Bone marrow (tissue), 2 donors: ENCODE measurements around the gene MX1.

Experiments
- DNase-seq, 2 donors: peaks; one replicate each; lab custom pipeline; 2025; lab: John Stamatoyannopoulos, UW

MX1 gene

DNA sequence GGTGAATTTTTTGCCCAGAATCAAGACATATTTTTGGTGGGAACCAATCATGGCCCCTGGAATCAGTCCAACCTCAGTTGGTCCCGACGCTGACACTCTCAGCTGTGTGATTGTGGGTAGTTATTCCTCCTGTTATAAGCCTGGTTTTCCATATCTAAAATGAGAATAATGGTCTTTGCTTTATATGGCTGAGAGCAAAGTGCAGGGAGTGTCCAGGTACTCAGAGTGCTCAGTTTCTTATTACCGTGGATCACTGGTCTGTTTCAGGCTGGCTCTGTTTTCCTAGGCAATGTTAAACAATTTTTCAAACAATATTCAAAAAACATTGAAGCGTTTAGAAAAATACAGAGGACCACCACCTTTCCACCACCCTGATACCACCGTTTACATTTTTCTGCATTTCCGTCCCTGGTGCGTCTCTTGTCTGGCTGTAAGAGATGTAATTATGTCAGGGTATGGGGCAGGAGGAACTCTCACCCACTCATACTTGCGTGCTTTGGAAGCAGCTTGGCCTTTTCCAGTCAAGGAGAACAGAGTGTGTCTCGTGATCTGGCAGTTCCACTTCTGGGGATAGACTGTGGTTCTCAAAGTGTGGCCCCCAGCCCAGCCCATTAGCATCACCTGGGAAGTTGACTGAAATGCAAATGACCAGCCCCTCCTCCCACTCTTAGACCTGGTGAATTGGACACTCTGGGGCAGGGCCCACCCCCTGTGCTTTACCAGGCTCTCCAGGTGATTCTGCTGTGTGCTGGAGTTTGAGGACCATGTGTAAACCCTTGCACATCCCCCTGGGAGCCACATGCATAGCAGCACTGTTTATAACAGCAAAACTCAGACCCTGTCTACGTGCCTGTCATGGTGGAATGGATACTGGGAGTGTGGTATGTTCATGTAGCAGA, 6.8 kb downstream of the MX1 start:
- no peak for DNase-seq

DNA sequence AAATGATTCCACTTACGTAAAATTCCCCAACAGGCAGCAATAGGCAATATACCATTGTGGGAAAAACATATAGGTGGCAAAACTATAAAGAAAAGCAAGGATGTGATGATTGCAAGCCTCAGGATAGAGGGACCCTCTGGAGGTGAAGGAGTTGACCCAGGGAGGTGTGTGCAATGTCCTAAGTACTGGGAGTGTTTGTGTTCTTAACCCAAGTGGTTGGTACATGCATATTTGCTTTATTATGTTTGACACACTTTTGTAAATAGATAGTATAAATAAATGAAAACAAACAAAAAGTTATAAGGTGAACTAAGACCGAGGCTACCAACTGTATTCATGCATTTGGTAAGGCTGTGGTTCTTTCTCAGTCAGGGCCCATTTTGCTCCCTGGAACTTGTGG, 7.5 kb downstream of the MX1 start:
- no peak for DNase-seq

DNA sequence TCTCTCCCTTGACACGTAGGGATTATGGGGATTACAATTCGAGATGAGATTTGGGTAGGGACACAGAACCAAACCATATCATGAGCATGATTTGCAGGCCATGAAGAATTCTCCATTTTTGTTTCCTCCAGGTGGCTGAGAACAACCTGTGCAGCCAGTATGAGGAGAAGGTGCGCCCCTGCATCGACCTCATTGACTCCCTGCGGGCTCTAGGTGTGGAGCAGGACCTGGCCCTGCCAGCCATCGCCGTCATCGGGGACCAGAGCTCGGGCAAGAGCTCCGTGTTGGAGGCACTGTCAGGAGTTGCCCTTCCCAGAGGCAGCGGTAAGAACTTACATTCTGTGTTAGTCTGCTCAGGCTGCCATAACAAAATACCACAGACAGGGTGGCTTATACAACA, 9.7 kb downstream of the MX1 start:
- DNase-seq = no peak

- no peak for DNase-seq
These were observed 11.7 kb downstream of the MX1 start for GRCh38 chr21:41437729-41438128.

- DNase-seq = no peak
These were observed 12.5 kb downstream of the MX1 start for GRCh38 chr21:41438425-41439113.

DNA sequence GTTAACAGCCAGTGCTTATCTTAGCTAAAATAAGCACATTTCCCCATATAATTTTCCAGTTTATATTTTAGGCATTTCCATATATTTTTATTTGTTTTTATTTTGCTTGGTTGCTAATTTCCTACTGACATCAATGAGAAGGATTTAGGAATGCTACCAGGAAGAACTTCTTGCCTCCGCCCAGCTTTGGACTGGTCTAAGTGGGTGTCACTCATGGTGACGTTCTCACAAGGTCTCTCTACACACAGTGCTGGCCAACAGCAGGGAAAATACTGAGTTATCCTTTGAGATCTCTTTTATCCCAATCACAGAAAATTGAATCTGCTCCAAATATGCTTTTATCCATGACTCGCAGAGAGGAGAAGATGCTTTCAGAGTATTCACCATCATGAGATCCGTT, 13.2 kb downstream of the MX1 start:
- DNase-seq = no peak

- no peak for DNase-seq
These were observed 15.5 kb downstream of the MX1 start for GRCh38 chr21:41441546-41441945.

GRCh38 chr21:41442481-41443186, 16.6 kb downstream of the MX1 start:
- no peak for DNase-seq

DNA sequence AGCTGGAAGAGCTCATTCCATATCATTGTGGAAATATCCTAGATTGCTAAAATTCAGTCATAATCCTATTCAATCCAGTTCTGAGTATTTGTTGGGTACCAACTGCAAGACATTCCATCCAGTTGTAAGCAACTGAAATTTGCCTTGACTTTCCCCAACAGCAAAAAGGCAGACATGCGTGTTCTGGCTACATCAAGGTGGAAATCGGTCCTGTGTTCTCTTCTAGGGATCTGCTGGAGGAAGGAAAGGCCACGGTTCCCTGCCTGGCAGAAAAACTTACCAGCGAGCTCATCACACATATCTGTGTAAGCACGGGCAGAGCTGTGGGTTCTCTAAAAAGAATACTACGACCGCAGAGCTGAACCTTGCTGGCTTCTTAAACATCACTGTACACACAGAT, 17.5 kb downstream of the MX1 start:
- no peak for DNase-seq

- DNase-seq = no peak
These were observed 18.8 kb downstream of the MX1 start for GRCh38 chr21:41444703-41445464.

GRCh38 chr21:41445465-41445862, 19.4 kb downstream of the MX1 start:
- DNase-seq = no peak

DNA sequence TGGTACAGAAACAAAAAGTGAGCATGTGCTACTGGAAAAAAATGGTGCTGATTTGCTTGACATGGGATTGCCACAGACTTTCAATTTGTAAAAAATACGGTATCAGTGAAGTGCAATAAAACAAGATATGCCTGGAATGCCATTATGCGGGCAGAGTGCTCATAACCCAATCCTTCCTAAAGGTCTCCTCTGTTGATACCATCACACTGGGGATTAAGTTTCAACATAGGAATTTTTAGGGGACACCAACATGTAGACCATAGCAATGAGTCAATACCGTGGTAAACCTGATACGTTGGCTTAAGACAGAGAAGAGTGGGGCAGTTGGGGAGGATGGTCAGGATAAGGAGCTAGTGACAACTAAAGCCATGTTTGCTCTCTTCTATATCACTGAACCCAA, 20.5 kb downstream of the MX1 start:
- DNase-seq = no peak

DNA sequence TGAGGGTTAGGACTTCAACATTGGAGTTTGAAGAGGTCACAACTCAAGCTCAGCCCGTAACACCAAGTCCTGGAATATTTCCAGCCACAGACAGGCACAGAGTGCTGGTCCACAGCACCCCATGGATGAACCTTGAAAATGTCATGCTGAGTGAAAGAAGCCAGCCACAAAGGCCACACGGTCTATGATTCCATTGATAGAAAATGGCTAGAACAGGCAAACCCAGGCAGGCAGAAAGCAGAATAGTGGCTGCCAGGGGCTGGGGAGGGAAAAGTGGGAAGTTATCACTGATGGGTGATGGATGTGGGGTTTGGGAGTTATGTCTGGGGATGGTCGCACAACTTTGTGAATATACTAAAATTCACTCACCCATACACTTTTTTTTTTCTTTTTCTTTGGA, 21.3 kb downstream of the MX1 start:
- DNase-seq = no peak

- DNase-seq = no peak
These were observed 23.6 kb downstream of the MX1 start for GRCh38 chr21:41449613-41450012.

- DNase-seq = no peak
These were observed 26.0 kb downstream of the MX1 start for GRCh38 chr21:41451753-41452676.

DNA sequence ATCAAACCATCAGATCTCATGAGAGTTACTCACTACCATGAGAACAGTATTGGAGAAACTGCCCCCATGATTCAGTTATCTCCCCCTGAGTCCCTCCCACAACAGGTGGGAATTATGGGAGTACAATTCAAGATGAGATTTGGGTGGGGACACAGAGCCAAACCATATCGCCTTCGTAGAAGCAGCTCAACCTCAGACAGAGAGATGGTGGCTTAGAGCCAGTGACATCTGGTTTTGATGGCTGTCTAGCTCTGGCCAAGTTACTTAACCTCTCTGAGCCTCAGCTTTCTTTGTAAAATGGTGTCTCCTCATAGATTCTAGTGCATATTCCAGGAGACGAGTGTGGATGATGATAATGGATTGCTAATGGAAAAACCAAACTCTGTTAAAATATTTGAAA, 27.2 kb downstream of the MX1 start:
- no peak for DNase-seq

- no peak for DNase-seq
These were observed 27.7 kb downstream of the MX1 start for GRCh38 chr21:41453761-41454160.

DNA sequence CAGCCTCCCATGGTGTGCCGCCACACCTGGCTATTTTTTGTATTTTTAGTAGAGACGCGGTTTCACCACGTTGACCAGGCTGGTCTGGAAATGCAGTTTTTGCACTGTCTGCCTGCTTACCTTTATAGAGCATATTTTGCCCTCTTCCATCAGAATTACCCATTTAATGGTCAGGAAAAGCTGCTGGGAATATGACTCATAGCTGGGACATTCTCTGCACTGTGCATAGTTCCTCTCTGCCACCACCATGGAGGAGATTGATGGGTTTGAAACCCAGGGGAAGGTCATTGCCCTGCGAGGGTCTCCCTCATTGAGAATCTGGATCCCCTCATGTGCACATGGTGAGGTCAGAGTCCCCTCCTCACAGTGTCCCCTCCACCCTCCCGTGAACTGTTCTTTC, 32.1 kb downstream of the MX1 start:
- DNase-seq = no peak

DNA sequence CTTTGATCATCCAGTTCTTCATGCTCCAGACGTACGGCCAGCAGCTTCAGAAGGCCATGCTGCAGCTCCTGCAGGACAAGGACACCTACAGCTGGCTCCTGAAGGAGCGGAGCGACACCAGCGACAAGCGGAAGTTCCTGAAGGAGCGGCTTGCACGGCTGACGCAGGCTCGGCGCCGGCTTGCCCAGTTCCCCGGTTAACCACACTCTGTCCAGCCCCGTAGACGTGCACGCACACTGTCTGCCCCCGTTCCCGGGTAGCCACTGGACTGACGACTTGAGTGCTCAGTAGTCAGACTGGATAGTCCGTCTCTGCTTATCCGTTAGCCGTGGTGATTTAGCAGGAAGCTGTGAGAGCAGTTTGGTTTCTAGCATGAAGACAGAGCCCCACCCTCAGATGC, 32.5 kb downstream of the MX1 start:
- no peak for DNase-seq

DNA sequence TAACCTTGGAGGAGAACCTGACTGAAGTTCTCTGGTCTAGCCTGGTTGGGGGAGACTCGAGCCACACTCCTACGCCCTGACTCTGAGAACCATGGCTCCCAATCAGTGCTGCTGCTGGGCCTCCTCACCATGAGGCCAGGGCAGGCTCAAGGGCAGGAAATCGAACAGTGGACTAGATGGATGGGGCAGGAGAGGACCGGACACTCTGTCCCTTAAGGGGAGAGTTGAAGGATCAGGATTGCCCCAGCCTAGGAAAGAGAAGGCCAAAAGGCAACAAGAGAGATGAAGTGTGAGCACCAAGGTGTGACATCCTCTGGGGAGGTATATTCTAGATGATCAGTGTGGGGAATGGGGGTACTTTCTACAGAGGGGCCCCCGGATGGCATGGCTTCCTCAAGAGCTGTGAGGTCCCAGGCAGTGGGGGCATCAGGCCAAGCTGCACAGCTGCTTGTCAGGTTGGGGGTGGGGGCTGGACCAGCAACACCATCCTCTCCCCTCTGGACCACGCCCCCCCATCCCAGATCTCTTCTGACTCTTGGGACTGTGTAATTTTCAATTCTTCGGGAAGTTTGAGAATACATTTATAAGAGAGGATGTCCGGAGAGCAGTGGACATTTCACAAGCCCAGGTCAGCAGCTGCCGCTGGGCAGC, 34.0 kb downstream of the MX1 start:
- no peak for DNase-seq
